CD8-positive, alpha-beta memory T cell (primary cell): ENCODE data around the gene DLG1. TPM values are rescaled to one million over a fixed set of nuclear protein-coding genes. Genes with fewer than 3 reads are reported as not detected.

ENCODE experiments used
- CTCF ChIA-PET: fragments of 350-600 bp; sonication (Branson Sonifier 250); formaldehyde crosslinking; loops from one replicate; lab custom pipeline; 2021; ENCODE audit warnings: antibody characterized with exemption; lab: Charles Lee
- POLR2A ChIA-PET: fragments of 350-600 bp; sonication (Branson Sonifier 250); formaldehyde crosslinking; loops from one replicate; lab custom pipeline; 2021; ENCODE audit warnings: antibody characterized with exemption; lab: Charles Lee
- DNase-seq, 5 donors: peaks; one replicate each; pipeline versions ENCODE4 v3.0.0 to v3.0.0-alpha.2; 2020 to 2022; ENCODE audit warnings: mixed read lengths in 1 of 5
- H3K27ac ChIP-seq: one replicate; pipeline ENCODE4 v1.7.0; 2013; ENCODE audit warnings: low read depth, mild to moderate bottlenecking, low read length, moderate library complexity
- H3K27me3 ChIP-seq: 2 replicates; pipeline ENCODE4 v1.7.0; 2013; ENCODE audit warnings: low read length, mild to moderate bottlenecking; ENCODE audit not compliant: insufficient read depth, poor library complexity, severe bottlenecking
- H3K36me3 ChIP-seq: 2 replicates; pipeline ENCODE4 v1.7.0; 2013; ENCODE audit warnings: mild to moderate bottlenecking, low read length, moderate library complexity; ENCODE audit not compliant: insufficient read depth
- H3K4me1 ChIP-seq: 2 replicates; pipeline ENCODE4 v1.7.0; 2013; ENCODE audit warnings: mild to moderate bottlenecking, low read length, moderate library complexity; ENCODE audit not compliant: insufficient read depth
- H3K4me3 ChIP-seq: 2 replicates; pipeline ENCODE4 v1.7.0; 2013; ENCODE audit warnings: mild to moderate bottlenecking, low read length
- H3K9me3 ChIP-seq: 2 replicates; pipeline ENCODE4 v1.7.0; 2013; ENCODE audit warnings: mild to moderate bottlenecking, low read length
- H3K27ac Mint-ChIP-seq, 8 donors: one replicate each; pipeline ENCODE4 v1.8.0; 2020 to 2021; ENCODE audit warnings: mixed read lengths in 8 of 8, mild to moderate bottlenecking in 6 of 8, inconsistent platforms in 3 of 8, moderate library complexity in 3 of 8
- H3K27me3 Mint-ChIP-seq, 2 donors: one replicate each; pipeline ENCODE4 v1.8.0; 2020 to 2021; ENCODE audit warnings: mixed read lengths in 2 of 2, mild to moderate bottlenecking in 1 of 2, moderate library complexity in 1 of 2
- H3K36me3 Mint-ChIP-seq, 3 donors: one replicate each; pipeline ENCODE4 v1.8.0; 2020 to 2021; ENCODE audit warnings: mixed read lengths in 3 of 3, inconsistent platforms in 1 of 3, mild to moderate bottlenecking in 1 of 3
- H3K4me1 Mint-ChIP-seq, 3 donors: one replicate each; pipeline ENCODE4 v1.8.0; 2020 to 2021; ENCODE audit warnings: mixed read lengths in 3 of 3, inconsistent platforms in 1 of 3, mild to moderate bottlenecking in 1 of 3
- H3K4me3 Mint-ChIP-seq, 7 donors: one replicate each; pipeline ENCODE4 v1.8.0; 2020 to 2021; ENCODE audit warnings: mixed read lengths in 7 of 7, mild to moderate bottlenecking in 6 of 7, moderate library complexity in 4 of 7, inconsistent platforms in 2 of 7
- H3K9me3 Mint-ChIP-seq, 5 donors: one replicate each; pipeline ENCODE4 v1.8.0; 2020 to 2022; ENCODE audit warnings: mixed read lengths in 5 of 5, mild to moderate bottlenecking in 3 of 5, moderate library complexity in 2 of 5, inconsistent platforms in 1 of 5
- polyA plus RNA-seq: library from polyadenylated mRNA; unstranded; fragments of 300-500 nt; fragmentation: Illumina TruSeq; gene quantifications from one replicate; pipeline ENCODE4 v1.2.3, GENCODE V29; 2021
- total RNA-seq, 2 experiments: library from RNA; stranded (reverse); gene quantifications; one replicate each; pipeline ENCODE4 v1.2.3, GENCODE V29; 2021

Gene DLG1
- total and polyA plus RNA-seq, 3 experiments from 2014 or later: 30.5 to 51.2 (median 49.2) TPM

DNA sequence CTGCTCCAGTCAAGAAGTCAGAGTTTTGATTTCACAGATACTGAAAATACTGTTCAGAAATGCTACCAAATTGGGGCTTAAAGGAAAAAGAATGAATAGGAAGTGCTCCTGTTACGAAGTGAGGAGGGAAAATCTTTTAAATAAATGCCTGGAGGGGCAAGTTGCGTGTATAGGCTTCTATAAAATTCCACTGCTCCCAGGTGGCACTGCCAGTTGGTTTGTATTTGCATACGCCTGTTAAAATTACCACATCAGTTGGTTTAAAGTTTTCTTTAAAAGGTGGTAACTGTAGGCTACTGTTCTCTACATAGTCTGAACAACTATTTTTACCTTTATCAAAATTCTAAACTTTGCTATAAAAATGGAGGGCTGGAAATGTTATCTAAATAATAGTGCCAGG is 123.5 kb downstream of the DLG1 start:
- ChIA-PET POLR2A (no interaction called here), CTCF (no interaction called here)
- H3K4me1 ChIP-seq: no peaks in the 10 kb centered on the region
- DNase-seq: no peak
- H3K36me3 Mint-ChIP-seq: peaks cover 0 to 14% (median 5%) of the 10 kb centered on the region in 3 donors
- H3K4me3 Mint-ChIP-seq: no peak overlapping the region
- no peaks in the 10 kb centered on the region for H3K9me3 Mint-ChIP-seq
- H3K4me1 Mint-ChIP-seq: peaks cover 13 to 39% (median 34%) of the 10 kb centered on the region in 3 donors
- no peaks in the 10 kb centered on the region for H3K27me3 Mint-ChIP-seq
- H3K27me3 ChIP-seq: no peaks in the 10 kb centered on the region
- H3K27ac Mint-ChIP-seq: peak overlapping the region in 1 of 8 donors; percentile 13
- H3K36me3 ChIP-seq: no peaks in the 10 kb centered on the region
- no peak overlapping the region for H3K27ac ChIP-seq
- no peak overlapping the region for H3K4me3 ChIP-seq
- H3K9me3 ChIP-seq: no peaks in the 10 kb centered on the region

GRCh38 chr3:197173620-197174019 is 124.8 kb downstream of the DLG1 start:
- no peaks in the 10 kb centered on the region for H3K27me3 Mint-ChIP-seq
- H3K27ac Mint-ChIP-seq: no peak overlapping the region
- Histone ChIP-seq H3K4me1 (no peaks in the 10 kb centered on the region), H3K36me3 (no peaks in the 10 kb centered on the region), H3K4me3 (no peak overlapping the region), H3K9me3 (no peaks in the 10 kb centered on the region), H3K27ac (no peak overlapping the region), H3K27me3 (no peaks in the 10 kb centered on the region)
- POLR2A ChIA-PET: no interaction called here
- H3K4me3 Mint-ChIP-seq: no peak overlapping the region
- DNase-seq: no peak
- H3K4me1 Mint-ChIP-seq: peaks cover 17 to 45% (median 36%) of the 10 kb centered on the region in 3 donors
- peaks cover 0 to 14% (median 8%) of the 10 kb centered on the region in 3 donors for H3K36me3 Mint-ChIP-seq
- CTCF ChIA-PET: no interaction called here
- H3K9me3 Mint-ChIP-seq: no peaks in the 10 kb centered on the region

DNA sequence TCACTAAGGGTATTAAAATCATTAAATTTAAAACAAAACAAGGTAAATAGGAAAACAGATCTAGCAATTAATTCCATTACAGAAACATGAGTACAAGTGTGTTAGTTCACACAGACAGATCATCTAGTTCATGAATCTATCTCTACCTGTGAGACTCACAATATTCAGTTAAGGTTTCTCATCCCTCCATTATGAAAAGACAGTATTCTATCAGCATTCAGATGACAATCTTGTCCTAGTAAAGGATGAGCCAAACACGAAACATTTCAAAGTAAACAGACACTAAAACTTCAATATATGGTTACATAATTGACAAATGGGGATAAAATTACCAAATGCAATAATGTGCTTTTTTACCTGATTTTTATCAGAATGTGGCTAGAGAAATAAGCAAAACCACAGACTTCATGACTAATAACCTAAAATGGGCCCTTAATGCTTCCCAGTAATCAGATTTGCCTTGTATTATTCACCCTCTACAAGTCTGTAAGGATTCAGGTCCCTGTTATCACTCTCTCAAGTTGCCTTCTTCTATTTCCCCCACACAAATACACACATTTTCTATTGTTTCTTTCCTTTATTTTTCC is 126.8 kb downstream of the DLG1 start:
- Histone ChIP-seq H3K4me1 (no peaks in the 10 kb centered on the region), H3K4me3 (no peak overlapping the region), H3K36me3 (no peaks in the 10 kb centered on the region), H3K27ac (no peak overlapping the region), H3K27me3 (no peaks in the 10 kb centered on the region), H3K9me3 (no peaks in the 10 kb centered on the region)
- H3K27me3 Mint-ChIP-seq: no peaks in the 10 kb centered on the region
- no peak overlapping the region for H3K4me3 Mint-ChIP-seq
- no peak for DNase-seq
- H3K27ac Mint-ChIP-seq: no peak overlapping the region
- no peaks in the 10 kb centered on the region for H3K9me3 Mint-ChIP-seq
- ChIA-PET POLR2A (no interaction called here), CTCF (no interaction called here)
- H3K4me1 Mint-ChIP-seq: peaks cover 19 to 49% (median 47%) of the 10 kb centered on the region in 3 donors
- H3K36me3 Mint-ChIP-seq: peaks cover 0 to 5% (median 3%) of the 10 kb centered on the region in 3 donors

DNA sequence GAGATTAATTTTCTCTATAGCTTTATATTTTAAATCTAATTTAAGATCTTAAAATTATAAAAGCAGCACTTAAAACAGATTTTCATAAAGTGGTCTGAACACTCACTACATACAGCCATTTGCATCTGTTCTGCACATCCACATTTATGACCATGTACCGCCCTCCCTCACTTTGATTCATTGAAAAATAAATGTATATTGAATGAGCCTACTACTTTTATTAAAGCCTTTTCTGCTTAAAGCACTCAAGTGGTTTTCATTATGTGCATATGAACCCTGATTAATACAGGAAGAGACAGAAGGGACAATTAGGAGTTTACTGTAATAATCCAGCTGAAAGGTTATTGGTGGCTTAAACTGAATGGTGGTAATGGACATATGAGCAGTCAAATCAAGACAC is 129.4 kb downstream of the DLG1 start:
- Histone ChIP-seq H3K4me1 (no peaks in the 10 kb centered on the region), H3K36me3 (no peaks in the 10 kb centered on the region), H3K27me3 (no peaks in the 10 kb centered on the region), H3K4me3 (no peak overlapping the region), H3K27ac (no peak overlapping the region), H3K9me3 (no peaks in the 10 kb centered on the region)
- ChIA-PET POLR2A (no interaction called here), CTCF (no interaction called here)
- Mint-ChIP-seq H3K27me3 (no peaks in the 10 kb centered on the region), H3K27ac (peak overlapping the region in 1 of 8 donors; percentile 48), H3K4me3 (no peak overlapping the region), H3K9me3 (no peaks in the 10 kb centered on the region), H3K36me3 (peaks cover 0 to 15% (median 13%) of the 10 kb centered on the region in 3 donors), H3K4me1 (peaks cover 18 to 48% (median 46%) of the 10 kb centered on the region in 3 donors)
- DNase-seq: no peak

DNA sequence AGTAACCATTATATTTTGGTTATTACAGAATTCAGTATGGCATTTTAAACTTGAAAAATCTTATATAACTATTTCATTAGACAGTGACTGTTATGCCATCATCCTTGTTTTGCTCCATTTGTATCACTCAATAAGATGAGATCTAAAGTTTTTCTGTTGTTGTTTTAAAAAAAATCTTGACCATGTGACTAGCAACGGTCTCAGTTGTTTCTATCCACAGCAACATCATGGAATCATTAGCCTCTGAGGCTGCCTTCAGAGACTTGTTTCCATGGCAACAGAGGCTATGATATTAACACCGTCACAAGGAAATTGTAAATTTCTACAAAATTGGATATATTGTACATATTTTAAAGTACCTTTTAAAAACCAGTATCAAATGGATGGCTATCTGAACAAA is 129.8 kb downstream of the DLG1 start:
- Histone ChIP-seq H3K4me3 (no peak overlapping the region), H3K27me3 (no peaks in the 10 kb centered on the region), H3K36me3 (no peaks in the 10 kb centered on the region), H3K4me1 (no peaks in the 10 kb centered on the region), H3K27ac (no peak overlapping the region), H3K9me3 (no peaks in the 10 kb centered on the region)
- Mint-ChIP-seq H3K27me3 (no peaks in the 10 kb centered on the region), H3K4me3 (no peak overlapping the region), H3K9me3 (no peaks in the 10 kb centered on the region), H3K27ac (peak overlapping the region in 3 of 8 donors; percentile 1 to 62 (median 24)), H3K36me3 (peaks cover 0 to 16% (median 14%) of the 10 kb centered on the region in 3 donors), H3K4me1 (peaks cover 18 to 48% (median 46%) of the 10 kb centered on the region in 3 donors)
- ChIA-PET POLR2A (no interaction called here), CTCF (no interaction called here)
- no peak for DNase-seq

DNA sequence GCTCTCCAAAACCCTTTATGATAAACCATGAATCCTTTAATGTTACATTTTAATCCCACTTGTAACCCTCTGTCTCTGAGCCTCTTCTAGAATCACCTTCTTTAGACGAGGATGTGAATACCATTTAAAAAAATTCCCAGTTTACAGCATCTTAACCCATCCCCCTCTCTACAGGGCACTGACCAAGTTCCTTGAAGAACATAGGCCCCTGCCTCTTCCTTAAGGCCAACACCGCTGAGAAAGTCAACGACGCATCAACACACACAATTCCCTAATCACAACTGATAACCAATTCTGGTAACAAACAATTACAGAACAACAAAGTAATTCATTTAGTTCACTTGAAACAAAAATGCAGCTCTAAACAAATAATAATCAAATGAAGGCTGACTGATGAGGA is 130.3 kb downstream of the DLG1 start:
- DNase-seq: no peak
- ChIA-PET CTCF (no interaction called here), POLR2A (no interaction called here)
- H3K27ac ChIP-seq: no peak overlapping the region
- peak overlapping the region in 4 of 8 donors; percentile 1 to 62 (median 14) for H3K27ac Mint-ChIP-seq
- H3K4me1 ChIP-seq: no peaks in the 10 kb centered on the region
- no peaks in the 10 kb centered on the region for H3K9me3 ChIP-seq
- no peaks in the 10 kb centered on the region for H3K27me3 Mint-ChIP-seq
- peaks cover 18 to 51% (median 47%) of the 10 kb centered on the region in 3 donors for H3K4me1 Mint-ChIP-seq
- no peaks in the 10 kb centered on the region for H3K27me3 ChIP-seq
- no peaks in the 10 kb centered on the region for H3K9me3 Mint-ChIP-seq
- no peaks in the 10 kb centered on the region for H3K36me3 ChIP-seq
- no peak overlapping the region for H3K4me3 Mint-ChIP-seq
- H3K36me3 Mint-ChIP-seq: peaks cover 3 to 19% (median 16%) of the 10 kb centered on the region in 3 donors
- no peak overlapping the region for H3K4me3 ChIP-seq

GRCh38 chr3:197167549-197167948 is 130.9 kb downstream of the DLG1 start:
- Mint-ChIP-seq H3K36me3 (peaks cover 6 to 20% (median 18%) of the 10 kb centered on the region in 3 donors), H3K4me3 (no peak overlapping the region), H3K4me1 (peaks cover 22 to 55% (median 49%) of the 10 kb centered on the region in 3 donors), H3K27ac (no peak overlapping the region), H3K27me3 (no peaks in the 10 kb centered on the region), H3K9me3 (no peaks in the 10 kb centered on the region)
- H3K9me3 ChIP-seq: no peaks in the 10 kb centered on the region
- CTCF ChIA-PET: no interaction called here
- no peak for DNase-seq
- POLR2A ChIA-PET: no interaction called here
- H3K27me3 ChIP-seq: no peaks in the 10 kb centered on the region
- no peaks in the 10 kb centered on the region for H3K4me1 ChIP-seq
- no peaks in the 10 kb centered on the region for H3K36me3 ChIP-seq
- no peak overlapping the region for H3K27ac ChIP-seq
- no peak overlapping the region for H3K4me3 ChIP-seq

GRCh38 chr3:197165890-197166289 is 132.5 kb downstream of the DLG1 start:
- ChIA-PET CTCF (no interaction called here), POLR2A (no interaction called here)
- no peaks in the 10 kb centered on the region for H3K9me3 ChIP-seq
- no peak overlapping the region for H3K27ac ChIP-seq
- H3K36me3 ChIP-seq: no peaks in the 10 kb centered on the region
- H3K4me1 ChIP-seq: no peaks in the 10 kb centered on the region
- no peak overlapping the region for H3K4me3 Mint-ChIP-seq
- no peak overlapping the region for H3K4me3 ChIP-seq
- no peaks in the 10 kb centered on the region for H3K27me3 ChIP-seq
- H3K27me3 Mint-ChIP-seq: no peaks in the 10 kb centered on the region
- peaks cover 6 to 20% (median 18%) of the 10 kb centered on the region in 3 donors for H3K36me3 Mint-ChIP-seq
- DNase-seq: no peak
- H3K27ac Mint-ChIP-seq: no peak overlapping the region
- peaks cover 24 to 54% (median 52%) of the 10 kb centered on the region in 3 donors for H3K4me1 Mint-ChIP-seq
- no peaks in the 10 kb centered on the region for H3K9me3 Mint-ChIP-seq
